Left lung (tissue), 10 donors: ENCODE results near the gene OS9. TPM values are rescaled to one million over a fixed set of nuclear protein-coding genes. Genes with fewer than 3 reads are reported as not detected.

Source experiments
- ATAC-seq: fragments of 200-7000 bp; cut with Tn5 transposase; one replicate; pipeline ENCODE4 v1.9.1; 2020; ENCODE audit warnings: moderate library complexity
- DNase-seq, 4 donors: peaks; one replicate each; pipeline ENCODE4 v3.0.0-alpha.2; 2013 to 2020
- H3K27ac ChIP-seq, 2 donors: fragments of 200-600 bp; sonication (generic) in 1 of 2; one replicate each; pipeline versions ENCODE4 v1.5.0 to v1.8.0; 2020 to 2021
- H3K27me3 ChIP-seq, 2 donors: fragments of 200-600 bp; sonication (generic) in 1 of 2; one replicate each; pipeline versions ENCODE4 v1.5.0 to v1.8.0; 2020 to 2021
- H3K36me3 ChIP-seq, 2 donors: fragments of 200-600 bp; sonication (generic) in 1 of 2; one replicate each; pipeline versions ENCODE4 v1.5.0 to v1.8.0; 2020 to 2021
- H3K4me1 ChIP-seq, 2 donors: fragments of 200-600 bp; one replicate each; pipeline ENCODE4 v1.8.0; 2021
- H3K4me3 ChIP-seq, 2 donors: fragments of 200-600 bp; sonication (generic) in 1 of 2; one replicate each; pipeline versions ENCODE4 v1.5.0 to v1.8.0; 2020 to 2021; ENCODE audit warnings: mild to moderate bottlenecking in 1 of 2
- H3K9me3 ChIP-seq, 2 donors: fragments of 200-600 bp; sonication (generic) in 1 of 2; one replicate each; pipeline versions ENCODE4 v1.5.0 to v1.8.0; 2020 to 2021
- intact Hi-C, 2 donors: fragments of 100-400 bp; cut with DNase I; formaldehyde crosslinking; loops; one replicate each; pipeline versions ENCODE4 v1.11.2 to v1.14.2; 2022
- polyA plus RNA-seq, 6 donors: library from polyadenylated mRNA; unstranded; fragments of 120-200 nt; gene quantifications; one replicate each; pipeline ENCODE4 v1.2.1, GENCODE V29; 2013; ENCODE audit not compliant: insufficient read length in 6 of 6
- total RNA-seq, 2 donors: library from RNA; stranded (reverse); fragmentation: NEBNext Ultra II Directional; extraction: Animal tissue kit (Norgen Biotek cat#: 25700); gene quantifications; one replicate each; pipeline ENCODE4 v1.2.1, GENCODE V29; 2021
- TF ChIP-seq, protein P1 (sequence below), 2 donors: fragments of 200-600 bp; sonication (generic) in 1 of 2; IDR thresholded peaks; one replicate each; pipeline versions ENCODE4 v1.5.0 to v1.8.0; 2021; ENCODE audit warnings: antibody characterized with exemption in 2 of 2
- donor health status: DM: no; HTN: yes; CAD: no.
- donor health status: DM: no; HTN: no; CAD: no.

Gene OS9
- total and polyA plus RNA-seq, 8 donors, result 200 to 321 (median 225) TPM

DNA sequence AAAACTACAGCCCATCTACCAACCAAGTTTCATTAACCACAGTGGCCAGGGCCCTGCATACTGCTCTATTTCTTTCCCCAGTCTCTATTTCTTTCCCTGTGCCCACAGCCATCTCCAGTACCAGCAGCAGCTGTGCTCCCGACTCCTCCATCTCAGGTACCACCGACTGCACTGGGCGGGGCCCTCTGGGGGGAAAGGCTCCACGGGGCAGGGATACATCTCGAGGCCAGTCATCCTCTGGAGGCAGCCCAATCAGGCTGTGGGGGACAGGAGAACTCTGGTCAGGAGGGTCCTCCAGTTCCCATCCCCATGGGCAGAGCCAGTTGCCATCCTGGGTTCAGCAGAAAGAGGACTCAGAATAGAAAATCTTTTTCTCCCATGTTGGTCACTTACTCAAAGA is 55.1 kb downstream of the OS9 start:
- no peak overlapping the region for H3K4me3 ChIP-seq
- peaks cover 10 to 49% of the 10 kb centered on the region in 2 donors for H3K4me1 ChIP-seq
- H3K9me3 ChIP-seq, result no peaks in the 10 kb centered on the region
- no peak overlapping the region for H3K27ac ChIP-seq
- TF ChIP-seq, protein P1, sequence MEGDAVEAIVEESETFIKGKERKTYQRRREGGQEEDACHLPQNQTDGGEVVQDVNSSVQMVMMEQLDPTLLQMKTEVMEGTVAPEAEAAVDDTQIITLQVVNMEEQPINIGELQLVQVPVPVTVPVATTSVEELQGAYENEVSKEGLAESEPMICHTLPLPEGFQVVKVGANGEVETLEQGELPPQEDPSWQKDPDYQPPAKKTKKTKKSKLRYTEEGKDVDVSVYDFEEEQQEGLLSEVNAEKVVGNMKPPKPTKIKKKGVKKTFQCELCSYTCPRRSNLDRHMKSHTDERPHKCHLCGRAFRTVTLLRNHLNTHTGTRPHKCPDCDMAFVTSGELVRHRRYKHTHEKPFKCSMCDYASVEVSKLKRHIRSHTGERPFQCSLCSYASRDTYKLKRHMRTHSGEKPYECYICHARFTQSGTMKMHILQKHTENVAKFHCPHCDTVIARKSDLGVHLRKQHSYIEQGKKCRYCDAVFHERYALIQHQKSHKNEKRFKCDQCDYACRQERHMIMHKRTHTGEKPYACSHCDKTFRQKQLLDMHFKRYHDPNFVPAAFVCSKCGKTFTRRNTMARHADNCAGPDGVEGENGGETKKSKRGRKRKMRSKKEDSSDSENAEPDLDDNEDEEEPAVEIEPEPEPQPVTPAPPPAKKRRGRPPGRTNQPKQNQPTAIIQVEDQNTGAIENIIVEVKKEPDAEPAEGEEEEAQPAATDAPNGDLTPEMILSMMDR (IDR thresholded peaks at IDR 0.05), result no peak
- intact Hi-C loops, result no loop called here
- H3K27me3 ChIP-seq, result peaks cover 0 to 3% of the 10 kb centered on the region in 2 donors
- H3K36me3 ChIP-seq, result peaks cover 0 to 49% of the 10 kb centered on the region in 2 donors
- no peak for DNase-seq
- ATAC-seq, result no peak

DNA sequence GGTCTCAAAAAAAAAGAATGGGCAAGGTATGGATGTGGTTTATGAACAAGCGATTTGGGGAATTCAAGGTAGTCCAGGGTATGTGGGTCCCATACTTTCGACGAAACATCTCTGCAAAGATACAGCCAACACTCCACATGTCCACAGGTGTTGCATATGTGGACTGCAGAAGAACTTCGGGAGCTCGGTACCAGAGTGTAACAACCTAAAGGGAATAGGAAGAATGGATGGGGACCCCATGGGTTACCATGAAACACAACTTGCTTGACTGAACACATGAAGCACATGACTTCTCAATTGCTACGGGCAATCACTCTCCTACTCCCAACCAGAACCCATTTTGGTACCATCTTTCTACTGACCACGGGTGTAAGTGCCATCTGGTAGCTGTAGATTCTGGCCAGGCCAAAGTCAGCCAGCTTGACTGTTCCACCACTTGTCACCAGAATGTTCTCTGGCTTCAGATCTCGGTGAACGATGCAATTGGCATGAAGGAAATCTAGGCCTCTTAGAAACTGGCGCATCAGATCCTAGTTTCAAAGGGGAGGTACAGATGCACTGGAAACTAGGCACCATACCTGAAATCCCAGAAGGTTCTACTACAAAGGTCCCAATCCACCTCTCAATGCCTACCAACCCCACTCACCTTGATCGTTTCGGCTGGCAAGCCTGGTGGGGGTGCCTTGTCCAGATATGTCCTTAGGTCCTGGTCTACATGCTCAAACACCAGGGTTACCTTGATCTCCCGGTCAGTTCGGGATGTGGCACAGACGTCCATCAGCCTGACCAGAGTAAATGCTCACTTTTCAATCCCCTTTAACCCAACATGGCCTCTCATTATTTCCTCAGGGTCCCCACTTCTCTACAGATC is 56.9 kb downstream of the OS9 start:
- H3K4me1 ChIP-seq, result peaks cover 10 to 50% of the 10 kb centered on the region in 2 donors
- intact Hi-C loops, result no loop called here
- H3K27me3 ChIP-seq, result peaks cover 0 to 12% of the 10 kb centered on the region in 2 donors

DNA sequence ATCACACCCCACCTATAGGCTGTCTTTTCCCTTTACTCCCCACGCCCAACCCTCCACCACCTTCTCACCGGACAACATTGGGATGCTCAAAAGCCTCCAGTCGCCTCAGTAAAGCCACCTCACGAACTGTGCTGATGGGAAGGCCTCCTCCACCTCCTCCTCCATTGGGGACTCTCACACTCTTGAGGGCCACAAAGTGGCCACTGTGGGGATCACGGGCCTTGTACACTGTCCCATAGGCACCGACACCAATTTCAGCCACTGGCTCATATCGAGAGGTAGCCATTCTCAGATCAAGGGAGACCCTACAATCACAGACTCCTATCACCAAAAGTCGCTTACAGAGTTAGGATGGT is 57.5 kb downstream of the OS9 start:
- peak overlapping the region; percentile 85 to 87 for H3K27ac ChIP-seq

More for the DNA sequence above, 56.9 kb downstream of the OS9 start:
- DNase-seq (no peak), ATAC-seq (no peak)
- TF ChIP-seq, protein P1 (IDR thresholded peaks at IDR 0.05), result no peak
- Histone ChIP-seq H3K9me3 (no peaks in the 10 kb centered on the region), H3K27ac (peak overlapping the region in 1 of 2 donors; percentile 85), H3K36me3 (peaks cover 0 to 49% of the 10 kb centered on the region in 2 donors), H3K4me3 (peak overlapping the region; percentile 67 to 75)

DNA sequence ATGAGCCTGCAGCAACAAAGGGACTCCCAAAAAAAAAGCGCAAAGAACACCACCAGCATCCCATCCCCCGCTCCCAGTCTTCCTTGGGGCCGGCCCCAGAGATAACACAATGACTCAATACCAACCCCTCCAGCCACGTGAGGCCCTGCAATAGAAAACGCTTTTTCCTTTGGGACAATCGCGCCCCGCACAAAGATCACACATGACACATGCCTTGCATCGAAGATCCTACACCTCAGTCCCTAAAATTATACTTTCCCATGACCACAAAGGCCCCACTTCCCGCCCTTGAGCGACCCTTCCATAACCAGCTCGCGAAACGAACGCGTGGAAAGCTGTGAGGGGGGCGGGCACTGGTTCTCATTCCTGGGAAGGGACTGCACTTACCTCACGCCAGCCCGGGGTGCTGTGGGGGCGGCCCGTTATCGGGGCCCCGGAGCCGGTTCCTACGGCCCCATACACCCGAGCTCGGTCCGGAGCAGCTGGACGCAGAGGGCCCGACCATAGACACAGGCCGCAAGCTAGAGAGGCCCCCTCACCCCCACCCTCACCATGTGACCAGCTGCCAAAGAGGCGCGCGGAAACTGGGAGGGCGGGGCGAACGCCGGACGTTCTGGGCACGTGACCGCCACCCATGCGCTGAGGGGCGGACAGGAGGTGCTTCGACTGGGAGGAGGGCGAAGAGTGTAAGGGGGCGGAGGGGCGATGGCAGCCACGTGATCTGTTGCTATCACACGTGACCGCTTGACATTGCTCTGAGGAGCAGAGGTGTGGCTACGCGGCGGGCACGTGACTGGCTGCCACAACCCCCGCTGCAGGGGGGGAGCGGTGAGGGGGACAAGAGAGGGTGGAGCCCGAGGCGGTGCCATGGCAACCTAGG is 58.1 kb downstream of the OS9 start, which contains the start of gene CDK4:
CDK4 (minus strand) TSS at position 523 of the 880 bp plus-strand sequence. CDS start 593 bp downstream, outside the sequence.
- intact Hi-C loops, result no loop called here
- H3K27ac ChIP-seq, result peak within 1 kb of the TSS; percentile 85 to 87
- H3K4me1 ChIP-seq, result peaks cover 10 to 57% of the 10 kb centered on the region in 2 donors
- peaks cover 0 to 12% of the 10 kb centered on the region in 2 donors for H3K27me3 ChIP-seq
- ATAC-seq (peak; percentile 83), DNase-seq (peak; percentile 98 to 100 (median 100))
- H3K36me3 ChIP-seq, result peaks cover 0 to 38% of the 10 kb centered on the region in 2 donors
- H3K4me3 ChIP-seq, result peak within 1 kb of the TSS; percentile 67 to 75
- H3K9me3 ChIP-seq, result no peaks in the 10 kb centered on the region
- TF ChIP-seq, protein P1 (IDR thresholded peaks at IDR 0.05), result no peak

More for the DNA sequence above, 57.5 kb downstream of the OS9 start:
- peak overlapping the region; percentile 67 to 75 for H3K4me3 ChIP-seq
- no peaks in the 10 kb centered on the region for H3K9me3 ChIP-seq
- DNase-seq, result no peak
- H3K36me3 ChIP-seq, result peaks cover 0 to 44% of the 10 kb centered on the region in 2 donors
- no peak for ATAC-seq
- H3K4me1 ChIP-seq, result peaks cover 10 to 51% of the 10 kb centered on the region in 2 donors
- H3K27me3 ChIP-seq, result peaks cover 0 to 12% of the 10 kb centered on the region in 2 donors
- intact Hi-C loops, result no loop called here
- TF ChIP-seq, protein P1 (IDR thresholded peaks at IDR 0.05), result no peak
